Nephron progenitor cell (in vitro differentiated cells): ENCODE results near the gene ACHE.
A peak's percentile ranks its signal among the peaks of the same experiment; 100 is the strongest.

Experiments used
- DNase-seq: peaks from one replicate; pipeline ENCODE4 v3.0.0; 2021
- H3K27ac Mint-ChIP-seq: 2 replicates; pipeline ENCODE4 v1.8.0; 2021; ENCODE audit warnings: mild to moderate bottlenecking, moderate library complexity, mixed read lengths
- H3K27me3 Mint-ChIP-seq: 2 replicates; pipeline ENCODE4 v1.8.0; 2021; ENCODE audit warnings: mild to moderate bottlenecking, low read depth, mixed read lengths; ENCODE audit not compliant: poor library complexity
- H3K36me3 Mint-ChIP-seq: 2 replicates; pipeline ENCODE4 v1.8.0; 2021; ENCODE audit warnings: low read depth, mixed read lengths
- H3K4me1 Mint-ChIP-seq: 2 replicates; pipeline ENCODE4 v1.8.0; 2021; ENCODE audit warnings: mixed read lengths
- H3K4me3 Mint-ChIP-seq: 2 replicates; pipeline ENCODE4 v1.8.0; 2021; ENCODE audit warnings: mild to moderate bottlenecking, moderate library complexity, mixed read lengths
- H3K9me3 Mint-ChIP-seq: 2 replicates; pipeline ENCODE4 v1.8.0; 2021; ENCODE audit warnings: mild to moderate bottlenecking, moderate library complexity, mixed read lengths
- TF ChIP-seq, protein P1 (sequence below): fragments of 200-600 bp; sonication (generic); IDR thresholded peaks from 2 replicates; pipeline ENCODE4 v1.5.0; 2021; ENCODE audit warnings: antibody characterized with exemption

The ACHE gene

GRCh38 chr7:100874577-100875355 lies 20.9 kb downstream of the ACHE start, which contains the start of gene SRRT:
TSS of gene SRRT (plus strand) at chr7:100875103. CDS start at chr7:100875591, 488 bp downstream.
- Mint-ChIP-seq H3K27ac (peak within 1 kb of the TSS; percentile 100), H3K27me3 (peaks cover 3% of the 10 kb centered on the region), H3K36me3 (peaks cover 77% of the 10 kb centered on the region), H3K4me1 (peaks cover 55% of the 10 kb centered on the region), H3K4me3 (peak within 1 kb of the TSS; percentile 99), H3K9me3 (no peaks in the 10 kb centered on the region)
- DNase-seq = peak; percentile 98
- TF ChIP-seq, protein P1, sequence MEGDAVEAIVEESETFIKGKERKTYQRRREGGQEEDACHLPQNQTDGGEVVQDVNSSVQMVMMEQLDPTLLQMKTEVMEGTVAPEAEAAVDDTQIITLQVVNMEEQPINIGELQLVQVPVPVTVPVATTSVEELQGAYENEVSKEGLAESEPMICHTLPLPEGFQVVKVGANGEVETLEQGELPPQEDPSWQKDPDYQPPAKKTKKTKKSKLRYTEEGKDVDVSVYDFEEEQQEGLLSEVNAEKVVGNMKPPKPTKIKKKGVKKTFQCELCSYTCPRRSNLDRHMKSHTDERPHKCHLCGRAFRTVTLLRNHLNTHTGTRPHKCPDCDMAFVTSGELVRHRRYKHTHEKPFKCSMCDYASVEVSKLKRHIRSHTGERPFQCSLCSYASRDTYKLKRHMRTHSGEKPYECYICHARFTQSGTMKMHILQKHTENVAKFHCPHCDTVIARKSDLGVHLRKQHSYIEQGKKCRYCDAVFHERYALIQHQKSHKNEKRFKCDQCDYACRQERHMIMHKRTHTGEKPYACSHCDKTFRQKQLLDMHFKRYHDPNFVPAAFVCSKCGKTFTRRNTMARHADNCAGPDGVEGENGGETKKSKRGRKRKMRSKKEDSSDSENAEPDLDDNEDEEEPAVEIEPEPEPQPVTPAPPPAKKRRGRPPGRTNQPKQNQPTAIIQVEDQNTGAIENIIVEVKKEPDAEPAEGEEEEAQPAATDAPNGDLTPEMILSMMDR = peak; percentile 31

- H3K27ac Mint-ChIP-seq = peak overlapping the region; percentile 100
These were observed 21.4 kb downstream of the ACHE start for GRCh38 chr7:100874300-100874576.

GRCh38 chr7:100873599-100874299 lies 21.9 kb downstream of the ACHE start:
- Mint-ChIP-seq H3K4me3 (peak overlapping the region; percentile 99), H3K4me1 (peaks cover 45% of the 10 kb centered on the region), H3K27ac (peak overlapping the region; percentile 100), H3K27me3 (peaks cover 3% of the 10 kb centered on the region), H3K9me3 (no peaks in the 10 kb centered on the region), H3K36me3 (peaks cover 67% of the 10 kb centered on the region)
- DNase-seq = no peak
- TF ChIP-seq, protein P1 = no peak

More at GRCh38 chr7:100874300-100874576, 21.4 kb downstream of the ACHE start:
- Mint-ChIP-seq H3K4me1 (peaks cover 50% of the 10 kb centered on the region), H3K36me3 (peaks cover 72% of the 10 kb centered on the region), H3K4me3 (peak overlapping the region; percentile 99), H3K9me3 (no peaks in the 10 kb centered on the region), H3K27me3 (peaks cover 3% of the 10 kb centered on the region)
- TF ChIP-seq, protein P1 = no peak
- DNase-seq = no peak

- DNase-seq = no peak
- peaks cover 18% of the 10 kb centered on the region for H3K36me3 Mint-ChIP-seq
- H3K4me3 Mint-ChIP-seq = peak overlapping the region; percentile 98
- no peaks in the 10 kb centered on the region for H3K9me3 Mint-ChIP-seq
- peaks cover 21% of the 10 kb centered on the region for H3K4me1 Mint-ChIP-seq
- peak overlapping the region; percentile 42 for H3K27ac Mint-ChIP-seq
- TF ChIP-seq, protein P1 = no peak
- H3K27me3 Mint-ChIP-seq = no peaks in the 10 kb centered on the region
These were observed 27.8 kb downstream of the ACHE start for GRCh38 chr7:100867776-100868485.

- H3K9me3 Mint-ChIP-seq = no peaks in the 10 kb centered on the region
- peak within 1 kb of the TSS; percentile 98 for H3K4me3 Mint-ChIP-seq
- H3K36me3 Mint-ChIP-seq = peaks cover 19% of the 10 kb centered on the region
These were observed 28.5 kb downstream of the ACHE start, which contains the start of gene TRIP6 for GRCh38 chr7:100867040-100867775. TSS of gene TRIP6 (plus strand) at chr7:100867387. CDS start at chr7:100867498, 111 bp downstream.

More at GRCh38 chr7:100867040-100867775, 28.5 kb downstream of the ACHE start, which contains the start of gene TRIP6:
- H3K27me3 Mint-ChIP-seq = no peaks in the 10 kb centered on the region
- peak within 1 kb of the TSS; percentile 98 for H3K27ac Mint-ChIP-seq
- TF ChIP-seq, protein P1 = no peak
- peak; percentile 88 for DNase-seq
- peaks cover 21% of the 10 kb centered on the region for H3K4me1 Mint-ChIP-seq
